NB4 (cell line): ENCODE results near the gene PLEKHG1.

Experiments
- DNase-seq: peaks from one replicate; pipeline ENCODE4 v3.0.0; 2010; ENCODE audit warnings: low read depth
- H3K4me3 ChIP-seq: one replicate; pipeline ENCODE4 v1.5.1; 2011; ENCODE audit warnings: mild to moderate bottlenecking, low read depth, low read length, moderate library complexity
- MYC ChIP-seq: IDR thresholded peaks from 2 replicates; pipeline ENCODE4 v1.6.1; 2011; ENCODE audit warnings: low read depth, low read length
- POLR2A ChIP-seq: IDR thresholded peaks from 2 replicates; pipeline ENCODE4 v1.6.1; 2011; ENCODE audit warnings: mild to moderate bottlenecking; ENCODE audit not compliant: insufficient read length; ENCODE audit errors: extremely low read depth
- TF ChIP-seq, protein P1 (sequence below): IDR thresholded peaks from 2 replicates; pipeline ENCODE4 v1.6.1; 2011; ENCODE audit warnings: low read depth, low read length
- TF ChIP-seq, protein P2 (sequence below): IDR thresholded peaks from one replicate; pipeline ENCODE4 v1.5.1; 2012; ENCODE audit warnings: low read depth, low read length

PLEKHG1 gene

DNA sequence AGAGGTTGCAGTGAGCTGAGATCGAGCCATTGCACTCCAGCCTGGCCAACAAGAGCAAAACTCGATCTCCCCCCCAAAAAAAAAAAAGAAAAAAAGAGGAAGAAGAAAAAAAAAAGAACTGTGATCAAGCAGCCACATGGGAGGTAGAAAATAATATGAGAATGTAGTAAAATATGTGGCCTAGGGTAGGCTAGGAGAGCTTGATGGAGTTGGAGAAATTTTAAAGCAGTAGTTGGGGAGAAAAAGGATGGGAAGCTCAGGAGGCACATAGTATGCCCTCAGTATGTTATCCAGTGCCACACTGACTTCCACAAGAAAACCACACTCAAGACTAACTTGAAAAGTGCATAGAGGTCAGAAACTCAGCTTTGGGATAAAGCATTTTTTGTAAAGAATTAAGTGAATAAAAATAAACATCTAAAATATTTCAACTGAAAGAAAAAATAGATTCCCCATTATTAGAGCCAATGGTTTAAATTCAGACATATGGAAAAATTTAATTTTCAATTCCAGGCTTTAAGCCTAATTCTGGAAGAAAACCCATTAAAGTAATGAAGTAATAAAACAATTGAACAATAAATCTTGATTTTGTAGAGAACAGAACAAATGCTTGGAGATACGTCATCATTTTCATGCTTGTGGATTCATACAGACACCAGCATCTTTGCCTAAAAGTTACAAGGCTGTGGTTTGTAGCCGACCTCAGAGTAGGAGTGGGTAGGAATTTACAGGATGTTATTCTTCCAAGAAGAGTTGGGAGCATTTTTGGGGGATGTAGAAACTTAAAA lies 34.7 kb downstream of the PLEKHG1 start:
- TF ChIP-seq, protein P1, sequence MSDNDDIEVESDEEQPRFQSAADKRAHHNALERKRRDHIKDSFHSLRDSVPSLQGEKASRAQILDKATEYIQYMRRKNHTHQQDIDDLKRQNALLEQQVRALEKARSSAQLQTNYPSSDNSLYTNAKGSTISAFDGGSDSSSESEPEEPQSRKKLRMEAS, result no peak
- TF ChIP-seq POLR2A (no peak), MYC (no peak)
- TF ChIP-seq, protein P2, sequence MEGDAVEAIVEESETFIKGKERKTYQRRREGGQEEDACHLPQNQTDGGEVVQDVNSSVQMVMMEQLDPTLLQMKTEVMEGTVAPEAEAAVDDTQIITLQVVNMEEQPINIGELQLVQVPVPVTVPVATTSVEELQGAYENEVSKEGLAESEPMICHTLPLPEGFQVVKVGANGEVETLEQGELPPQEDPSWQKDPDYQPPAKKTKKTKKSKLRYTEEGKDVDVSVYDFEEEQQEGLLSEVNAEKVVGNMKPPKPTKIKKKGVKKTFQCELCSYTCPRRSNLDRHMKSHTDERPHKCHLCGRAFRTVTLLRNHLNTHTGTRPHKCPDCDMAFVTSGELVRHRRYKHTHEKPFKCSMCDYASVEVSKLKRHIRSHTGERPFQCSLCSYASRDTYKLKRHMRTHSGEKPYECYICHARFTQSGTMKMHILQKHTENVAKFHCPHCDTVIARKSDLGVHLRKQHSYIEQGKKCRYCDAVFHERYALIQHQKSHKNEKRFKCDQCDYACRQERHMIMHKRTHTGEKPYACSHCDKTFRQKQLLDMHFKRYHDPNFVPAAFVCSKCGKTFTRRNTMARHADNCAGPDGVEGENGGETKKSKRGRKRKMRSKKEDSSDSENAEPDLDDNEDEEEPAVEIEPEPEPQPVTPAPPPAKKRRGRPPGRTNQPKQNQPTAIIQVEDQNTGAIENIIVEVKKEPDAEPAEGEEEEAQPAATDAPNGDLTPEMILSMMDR, result no peak
- DNase-seq, result no peak
- no peak overlapping the region for H3K4me3 ChIP-seq

DNA sequence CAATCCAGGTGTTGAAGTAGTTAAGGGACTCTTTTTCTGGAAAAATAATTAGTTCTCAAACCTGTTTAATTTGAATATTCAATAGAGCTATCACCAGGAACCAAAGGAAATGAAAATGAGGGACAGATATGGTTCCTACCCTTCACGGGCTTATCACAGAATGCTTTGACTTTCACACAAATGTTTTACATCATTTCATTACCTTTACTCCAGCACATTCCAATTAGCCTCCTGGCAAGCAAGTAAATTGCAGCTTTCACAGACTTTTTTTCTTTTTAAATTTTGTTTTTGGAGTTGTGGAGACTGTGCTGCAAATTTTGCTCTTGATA lies 35.2 kb downstream of the PLEKHG1 start:
- DNase-seq, result no peak

DNA sequence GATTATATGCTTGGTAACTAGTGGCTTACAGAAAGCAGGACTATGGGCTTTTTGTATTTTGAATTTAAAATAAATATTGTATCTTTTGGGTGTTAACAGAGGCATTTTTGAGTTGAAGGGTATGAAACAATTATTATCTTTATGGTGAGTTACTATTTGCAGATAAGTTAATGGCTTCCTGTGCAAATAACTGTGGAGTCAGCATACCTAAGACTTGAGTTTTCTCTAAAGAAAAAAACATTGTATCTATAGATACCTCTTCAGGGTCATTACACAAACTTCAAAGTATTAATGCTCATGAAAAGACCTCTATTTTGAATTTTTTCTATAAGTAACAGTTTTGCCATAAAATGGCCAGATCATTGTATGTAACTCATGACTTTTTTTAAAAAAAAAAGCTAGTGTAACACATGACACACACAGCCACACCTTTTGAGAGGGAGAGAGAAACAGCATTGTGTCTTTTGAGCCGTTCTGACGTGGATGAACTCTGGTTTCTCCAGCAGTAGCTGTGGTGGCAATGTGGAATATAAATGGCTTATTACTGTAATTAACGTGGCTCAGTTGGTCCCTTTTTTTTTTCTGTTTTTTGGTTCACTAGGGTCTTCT lies 36.3 kb downstream of the PLEKHG1 start:
- H3K4me3 ChIP-seq, result no peak overlapping the region
- DNase-seq, result no peak
- TF ChIP-seq POLR2A, result no peak
- TF ChIP-seq, protein P2, result no peak
- TF ChIP-seq, protein P1, result no peak
- TF ChIP-seq MYC, result no peak

More for the DNA sequence above, 35.2 kb downstream of the PLEKHG1 start:
- TF ChIP-seq POLR2A (no peak), MYC (no peak)
- TF ChIP-seq, protein P2, result no peak
- TF ChIP-seq, protein P1, result no peak
- H3K4me3 ChIP-seq, result no peak overlapping the region

DNA sequence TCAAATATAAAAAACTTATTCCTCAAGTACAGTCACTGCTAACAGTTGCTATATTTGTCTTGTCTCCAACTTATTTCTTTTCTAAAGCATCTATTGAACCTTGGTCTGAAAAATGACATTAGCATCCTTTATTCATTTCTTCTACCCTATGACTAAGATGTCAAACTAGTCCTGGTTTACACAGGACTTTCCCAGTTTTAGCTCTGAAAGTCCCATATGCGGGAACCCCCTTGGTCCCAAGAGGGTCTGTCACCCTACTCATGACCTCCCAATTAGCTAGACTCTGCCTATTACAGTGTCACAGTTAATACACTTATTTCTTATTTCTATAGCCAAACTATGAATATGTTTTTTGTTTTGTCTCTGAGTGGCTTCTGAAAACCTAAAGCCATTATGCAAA lies 37.1 kb downstream of the PLEKHG1 start:
- no peak for TF ChIP-seq MYC
- TF ChIP-seq, protein P1, result no peak
- TF ChIP-seq POLR2A, result no peak
- TF ChIP-seq, protein P2, result no peak
- DNase-seq, result no peak
- H3K4me3 ChIP-seq, result no peak overlapping the region

DNA sequence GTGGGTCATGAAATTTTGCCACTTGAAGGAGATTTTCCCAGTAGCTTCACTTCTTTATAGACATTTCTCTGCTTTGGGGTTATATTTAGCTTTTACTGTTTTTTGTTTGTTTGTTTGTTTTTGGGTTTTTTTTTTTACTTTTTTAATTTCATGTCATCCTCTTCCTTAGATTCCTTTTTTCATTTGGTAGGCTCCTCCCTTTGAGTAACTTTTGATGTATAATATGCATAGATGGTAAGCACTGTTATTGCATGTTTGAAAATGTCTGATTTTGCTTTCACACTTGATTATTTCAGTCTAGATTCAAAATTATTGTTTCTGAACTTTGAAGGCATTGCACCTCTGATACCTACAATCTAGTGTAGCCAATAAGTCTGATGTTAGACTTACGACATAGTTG lies 37.6 kb downstream of the PLEKHG1 start:
- no peak overlapping the region for H3K4me3 ChIP-seq
- TF ChIP-seq MYC (no peak), POLR2A (no peak)
- TF ChIP-seq, protein P2, result no peak
- TF ChIP-seq, protein P1, result no peak
- DNase-seq, result no peak

DNA sequence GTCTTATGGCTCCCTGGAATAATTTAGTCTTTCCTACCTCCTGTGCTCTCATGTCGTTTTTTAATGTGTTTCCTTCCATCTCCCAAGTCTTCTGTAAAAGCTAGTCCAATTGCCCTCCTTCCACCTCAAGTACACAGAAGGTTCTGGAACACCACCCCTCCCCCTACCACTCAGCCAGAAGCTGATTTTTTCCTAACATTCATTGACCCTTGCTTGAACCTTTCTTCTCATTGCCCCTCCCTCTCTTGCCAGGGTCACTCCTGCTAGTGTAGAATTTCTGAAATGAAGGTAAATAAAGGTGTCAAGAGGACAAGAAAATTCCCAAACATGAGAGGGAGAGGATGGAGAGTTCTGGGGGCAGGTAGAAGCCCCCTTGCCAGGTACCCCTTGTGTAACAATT lies 38.6 kb downstream of the PLEKHG1 start:
- DNase-seq, result no peak
- H3K4me3 ChIP-seq, result no peak overlapping the region
- TF ChIP-seq, protein P2, result no peak
- TF ChIP-seq MYC, result no peak
- TF ChIP-seq POLR2A, result no peak
- TF ChIP-seq, protein P1, result no peak
